NB4 (cell line): ENCODE measurements around the gene PTPRD.

Experiments
- CTCF ChIP-seq: IDR thresholded peaks from one replicate; pipeline ENCODE4 v1.5.1; 2012; ENCODE audit warnings: low read depth, low read length
- POLR2A ChIP-seq: IDR thresholded peaks from 2 replicates; pipeline ENCODE4 v1.6.1; 2011; ENCODE audit warnings: mild to moderate bottlenecking; ENCODE audit not compliant: insufficient read length; ENCODE audit errors: extremely low read depth

- TF ChIP-seq CTCF (no peak), POLR2A (no peak)
These were observed 1953.7 kb downstream of the PTPRD start for GRCh38 chr9:8659108-8659507.
